Measurements from ENCODE around the gene AQP12A.
A peak's percentile ranks its signal among the peaks of the same experiment; 100 is the strongest.

The AQP12A gene

GRCh38 chr2:240701091-240701735 lies 9.5 kb downstream of the AQP12A start:
- no peak for DNase-seq (ENCODE audit: low read depth)
- TF ChIP-seq, protein P1, sequence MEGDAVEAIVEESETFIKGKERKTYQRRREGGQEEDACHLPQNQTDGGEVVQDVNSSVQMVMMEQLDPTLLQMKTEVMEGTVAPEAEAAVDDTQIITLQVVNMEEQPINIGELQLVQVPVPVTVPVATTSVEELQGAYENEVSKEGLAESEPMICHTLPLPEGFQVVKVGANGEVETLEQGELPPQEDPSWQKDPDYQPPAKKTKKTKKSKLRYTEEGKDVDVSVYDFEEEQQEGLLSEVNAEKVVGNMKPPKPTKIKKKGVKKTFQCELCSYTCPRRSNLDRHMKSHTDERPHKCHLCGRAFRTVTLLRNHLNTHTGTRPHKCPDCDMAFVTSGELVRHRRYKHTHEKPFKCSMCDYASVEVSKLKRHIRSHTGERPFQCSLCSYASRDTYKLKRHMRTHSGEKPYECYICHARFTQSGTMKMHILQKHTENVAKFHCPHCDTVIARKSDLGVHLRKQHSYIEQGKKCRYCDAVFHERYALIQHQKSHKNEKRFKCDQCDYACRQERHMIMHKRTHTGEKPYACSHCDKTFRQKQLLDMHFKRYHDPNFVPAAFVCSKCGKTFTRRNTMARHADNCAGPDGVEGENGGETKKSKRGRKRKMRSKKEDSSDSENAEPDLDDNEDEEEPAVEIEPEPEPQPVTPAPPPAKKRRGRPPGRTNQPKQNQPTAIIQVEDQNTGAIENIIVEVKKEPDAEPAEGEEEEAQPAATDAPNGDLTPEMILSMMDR (conservative IDR thresholded peaks at IDR 0.05; ENCODE audit: low read depth, low read length): no peak
- no peak overlapping the region for H3K4me3 ChIP-seq (ENCODE audit: low read length)

- no peak overlapping the region for H3K4me3 ChIP-seq (ENCODE audit: low read length)
- TF ChIP-seq, protein P1 (conservative IDR thresholded peaks at IDR 0.05; ENCODE audit: low read depth, low read length): no peak
- DNase-seq (ENCODE audit: low read depth): no peak
Measured at GRCh38 chr2:240701736-240702639, 10.3 kb downstream of the AQP12A start.

DNA sequence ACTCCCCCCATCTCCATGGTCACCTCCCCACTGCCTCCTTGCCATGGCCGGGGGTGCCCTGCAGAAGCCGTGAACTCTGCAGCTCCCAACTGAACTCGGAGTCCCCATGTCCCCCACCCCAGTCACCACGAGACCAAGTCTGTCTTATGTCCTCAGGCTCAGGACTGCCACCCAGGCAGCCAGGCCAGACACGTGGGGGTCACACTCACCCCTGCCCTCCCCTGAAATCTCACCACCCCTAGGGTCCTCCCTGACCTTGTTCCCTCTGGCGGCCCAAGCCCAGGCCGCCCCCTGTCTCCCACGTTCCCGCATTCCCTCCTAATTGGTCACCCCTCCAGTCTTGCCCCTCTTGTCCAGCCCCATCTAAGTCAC lies 11.0 kb downstream of the AQP12A start:
- H3K4me3 ChIP-seq (ENCODE audit: low read length): no peak overlapping the region
- TF ChIP-seq, protein P1 (conservative IDR thresholded peaks at IDR 0.05; ENCODE audit: low read depth, low read length): no peak
- DNase-seq (ENCODE audit: low read depth): no peak

- TF ChIP-seq, protein P1 (conservative IDR thresholded peaks at IDR 0.05; ENCODE audit: low read depth, low read length): no peak
- no peak overlapping the region for H3K4me3 ChIP-seq (ENCODE audit: low read length)
- no peak for DNase-seq (ENCODE audit: low read depth)
Measured at GRCh38 chr2:240703417-240704341, 12.0 kb downstream of the AQP12A start.

DNA sequence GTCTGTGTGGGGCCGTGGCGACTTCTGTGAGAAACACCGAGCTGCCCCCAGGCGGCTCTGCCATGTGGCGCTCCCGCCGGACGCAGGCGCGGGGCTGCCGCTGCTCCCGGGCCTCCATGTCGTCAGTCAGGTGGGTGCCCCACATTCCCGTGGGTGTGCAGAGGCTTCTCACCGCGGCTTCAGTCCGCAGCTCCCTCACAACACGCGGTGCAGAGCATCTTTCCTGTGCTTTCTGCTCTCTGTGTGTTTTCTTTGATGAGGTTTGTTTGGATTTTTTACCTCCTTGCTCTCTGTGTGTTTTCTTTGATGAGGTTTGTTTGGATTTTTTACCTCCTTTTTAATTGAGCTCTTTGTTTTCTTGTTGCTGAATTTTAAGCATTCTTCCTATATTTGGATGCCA lies 13.0 kb downstream of the AQP12A start:
- TF ChIP-seq, protein P1 (conservative IDR thresholded peaks at IDR 0.05; ENCODE audit: low read depth, low read length): no peak
- DNase-seq (ENCODE audit: low read depth): no peak

GRCh38 chr2:240705204-240705791 lies 13.6 kb downstream of the AQP12A start:
- TF ChIP-seq, protein P1 (conservative IDR thresholded peaks at IDR 0.05; ENCODE audit: low read depth, low read length): no peak
- H3K4me3 ChIP-seq (ENCODE audit: low read length): no peak overlapping the region
- peak; percentile 18 for DNase-seq (ENCODE audit: low read depth)

More for the DNA sequence above, 13.0 kb downstream of the AQP12A start:
- H3K4me3 ChIP-seq (ENCODE audit: low read length): no peak overlapping the region
